GM18519 (cell line): ENCODE results near the gene ARHGEF16.

ENCODE experiments used
- ATAC-seq: cut with Tn5 transposase; IDR thresholded peaks from one replicate; pipeline ENCODE4 v1.9.1; 2021; ENCODE audit warnings: mild to moderate bottlenecking, moderate library complexity; ENCODE audit not compliant: unreplicated experiment, low FRiP score

The ARHGEF16 gene

DNA sequence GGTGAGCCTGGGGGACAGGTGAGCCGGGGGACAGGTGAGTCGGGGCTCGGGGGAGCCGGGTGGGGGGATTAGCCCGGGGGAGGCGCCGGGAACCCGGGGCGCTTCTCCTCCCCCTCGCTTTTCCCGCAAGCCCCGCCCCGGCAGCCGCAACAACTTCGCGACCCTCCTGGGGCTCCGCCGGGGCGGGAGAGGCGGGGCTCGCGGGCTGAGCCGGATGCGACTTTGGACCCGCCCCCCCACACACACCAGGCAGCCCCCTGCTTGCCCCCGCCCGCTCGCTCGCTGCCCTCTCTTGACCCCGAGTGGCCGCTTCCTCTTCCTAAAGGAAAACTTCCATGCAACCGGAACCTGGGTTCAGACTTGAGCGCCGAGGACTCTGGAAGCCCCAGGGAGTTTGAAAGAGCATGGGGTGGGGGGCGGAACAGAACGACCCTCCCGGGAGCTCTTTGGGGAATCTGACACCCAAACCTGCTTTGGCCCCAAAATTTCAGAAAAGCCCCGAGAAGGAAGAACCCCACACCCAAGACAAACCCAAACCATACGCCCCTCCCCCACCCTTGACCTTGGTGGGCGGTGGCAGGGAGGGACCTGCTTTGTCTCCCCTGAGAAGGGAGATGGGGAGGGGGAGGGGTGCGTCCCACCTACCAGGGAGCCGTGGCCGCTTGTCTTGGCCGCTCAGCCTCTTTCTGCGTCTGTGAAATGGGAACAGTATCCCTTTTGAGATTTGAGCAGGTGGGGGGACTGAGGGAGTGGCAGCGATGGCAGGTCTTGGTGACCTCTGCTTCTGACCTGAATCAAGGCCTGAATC, 550 bp downstream of the ARHGEF16 start:
- no peak for ATAC-seq

DNA sequence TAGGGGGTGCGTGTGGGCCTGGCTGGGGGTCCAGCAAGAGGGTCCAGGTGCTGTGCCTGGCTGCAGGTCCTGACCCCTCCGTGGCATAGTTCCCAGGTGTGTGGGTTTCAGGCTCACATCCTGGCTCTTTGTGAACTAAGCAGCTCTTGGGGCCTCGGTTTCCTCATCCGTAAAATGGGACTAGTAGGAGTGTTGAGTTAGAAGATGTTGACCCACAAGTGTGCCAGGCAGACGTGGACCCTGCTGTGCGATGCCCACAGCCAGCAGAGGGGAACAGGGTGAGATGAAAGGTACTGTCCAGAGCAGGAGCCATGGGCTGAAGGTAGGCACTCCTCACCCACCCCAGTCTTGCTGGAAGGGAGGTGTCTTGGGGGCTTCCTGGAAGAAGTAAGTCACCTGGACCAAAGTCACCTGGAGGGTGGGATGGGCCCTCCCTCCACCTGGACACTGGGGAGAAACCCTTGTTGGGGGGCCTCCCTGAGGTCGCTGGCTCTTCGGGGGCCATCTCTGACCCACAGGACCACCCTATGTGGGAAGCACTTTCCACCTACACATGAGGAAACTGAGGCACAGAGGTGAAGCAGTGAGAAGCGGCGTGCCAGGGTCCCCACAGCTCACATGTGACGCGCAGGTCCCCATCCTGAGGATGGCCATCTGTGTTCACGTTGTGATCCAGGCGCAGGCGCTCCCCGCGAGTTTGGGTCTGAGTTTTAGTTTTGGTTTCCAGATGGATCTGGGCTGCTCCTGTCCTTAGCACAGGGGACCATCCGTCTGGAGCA, 1.4 kb downstream of the ARHGEF16 start:
- ATAC-seq, result no peak

DNA sequence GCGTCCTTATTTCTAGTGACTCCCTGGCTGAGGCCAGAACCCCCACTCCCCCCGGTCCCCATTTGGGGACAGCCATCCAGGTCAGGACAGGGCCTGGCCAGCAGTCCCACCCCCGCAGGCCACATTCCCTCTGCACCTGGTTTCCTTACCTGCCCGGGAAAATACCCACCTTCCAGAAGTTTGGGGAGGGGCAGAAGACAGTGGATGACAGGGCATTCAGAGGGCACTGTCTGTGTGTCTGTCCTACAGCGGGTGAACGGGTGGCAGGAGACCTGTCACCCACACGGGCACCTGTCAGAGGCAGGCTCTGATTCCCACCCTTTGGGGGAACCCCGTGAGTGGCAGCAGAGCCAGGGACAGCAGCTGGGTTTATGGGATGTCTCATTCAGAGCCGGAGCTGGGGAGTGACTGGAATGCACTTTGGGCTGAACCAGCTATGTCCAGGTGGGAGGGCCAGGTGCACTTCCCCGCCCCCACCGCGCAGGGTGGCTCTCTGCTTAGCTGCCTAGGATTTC, 2.0 kb downstream of the ARHGEF16 start:
- ATAC-seq, result no peak

DNA sequence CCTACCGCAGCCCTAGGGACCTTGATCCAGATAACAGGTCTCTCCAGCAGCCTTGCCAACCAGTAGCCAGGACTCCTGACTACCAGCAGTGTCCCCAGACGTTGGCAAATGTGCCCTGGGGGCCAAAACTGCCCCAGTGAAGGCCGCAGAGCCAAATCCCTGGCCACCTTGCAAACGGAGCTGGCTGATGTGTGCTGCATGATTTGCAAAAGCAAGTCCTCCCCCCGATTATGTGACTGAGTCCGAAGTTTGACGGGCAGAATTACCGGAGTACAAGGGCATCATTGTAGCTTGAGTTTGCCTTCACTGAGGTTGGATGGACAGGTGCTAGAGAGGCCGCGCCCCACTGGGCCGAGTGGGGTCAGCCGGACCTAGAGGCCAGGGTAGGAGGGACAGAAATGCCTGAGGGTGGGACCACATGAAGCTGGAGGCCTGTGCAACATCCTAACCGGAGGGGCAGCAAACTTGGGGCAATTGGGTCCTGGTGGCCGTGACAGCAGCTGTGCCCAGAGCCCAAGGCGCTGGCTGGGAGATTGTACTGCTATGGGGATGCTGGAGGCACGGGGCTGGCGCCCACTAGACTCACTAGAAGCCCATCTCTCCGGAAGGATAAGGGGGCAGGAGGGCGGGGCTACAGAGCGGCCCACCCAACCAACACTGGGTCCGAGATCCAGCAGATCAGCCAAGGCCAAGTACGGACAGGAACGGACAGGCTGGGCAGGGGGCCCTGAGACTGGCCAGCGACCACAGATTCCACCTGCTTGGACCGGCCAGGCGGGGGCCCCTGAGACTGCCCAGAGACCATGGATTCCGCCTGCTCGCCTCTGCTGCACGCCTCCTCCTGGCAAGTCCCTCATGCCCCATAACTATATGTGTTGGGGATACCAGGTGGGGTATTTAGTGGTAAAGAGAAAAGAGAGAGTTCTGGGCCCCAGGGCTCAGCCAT, 2.8 kb downstream of the ARHGEF16 start:
- no peak for ATAC-seq

DNA sequence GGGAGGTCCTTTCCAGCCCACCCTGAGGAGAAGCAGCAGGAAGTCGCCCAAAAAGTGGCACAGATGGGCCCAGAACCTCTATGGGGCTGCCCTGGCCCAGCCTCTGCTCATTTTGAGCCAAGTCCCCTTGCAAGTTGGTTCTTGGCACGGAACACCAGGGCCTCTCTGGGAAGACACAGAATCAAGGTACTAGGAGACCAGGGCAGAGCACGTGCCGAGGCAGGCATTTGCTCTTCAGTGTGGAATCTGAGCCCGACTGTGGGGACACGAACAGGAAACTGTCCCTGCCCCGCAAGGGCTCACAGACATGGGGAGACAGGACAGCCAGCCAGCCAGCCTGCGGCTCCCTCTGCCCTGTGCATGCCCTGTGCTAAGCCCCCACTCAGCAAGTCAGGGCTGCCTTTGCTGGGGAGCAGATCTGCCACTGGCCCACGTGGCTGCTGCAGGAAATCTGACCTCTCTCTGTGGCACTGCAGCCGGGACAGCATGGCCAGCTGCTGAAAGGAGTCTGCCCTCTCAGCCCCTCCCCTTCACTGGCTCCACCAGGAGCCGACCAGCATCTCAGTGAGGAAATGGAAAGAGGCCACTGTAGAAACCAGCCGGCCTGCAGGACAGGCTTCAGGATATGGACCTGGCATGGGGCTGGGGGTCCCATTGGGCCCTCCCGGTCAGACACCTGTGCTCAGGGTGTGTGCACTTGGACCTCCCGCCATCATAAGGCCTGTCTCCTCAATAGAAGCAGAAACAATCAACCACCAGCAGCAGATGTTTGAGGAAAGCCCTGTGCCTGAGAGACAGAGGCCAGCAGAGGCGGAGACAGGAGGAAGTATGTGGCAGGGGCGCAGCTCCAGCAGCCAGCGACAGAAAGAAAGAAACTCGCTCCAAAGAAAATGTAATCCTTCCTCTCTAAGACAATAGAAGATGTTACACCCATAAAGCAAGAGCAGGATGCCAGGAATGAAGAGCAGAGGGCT, 3.7 kb downstream of the ARHGEF16 start:
- ATAC-seq, result no peak

DNA sequence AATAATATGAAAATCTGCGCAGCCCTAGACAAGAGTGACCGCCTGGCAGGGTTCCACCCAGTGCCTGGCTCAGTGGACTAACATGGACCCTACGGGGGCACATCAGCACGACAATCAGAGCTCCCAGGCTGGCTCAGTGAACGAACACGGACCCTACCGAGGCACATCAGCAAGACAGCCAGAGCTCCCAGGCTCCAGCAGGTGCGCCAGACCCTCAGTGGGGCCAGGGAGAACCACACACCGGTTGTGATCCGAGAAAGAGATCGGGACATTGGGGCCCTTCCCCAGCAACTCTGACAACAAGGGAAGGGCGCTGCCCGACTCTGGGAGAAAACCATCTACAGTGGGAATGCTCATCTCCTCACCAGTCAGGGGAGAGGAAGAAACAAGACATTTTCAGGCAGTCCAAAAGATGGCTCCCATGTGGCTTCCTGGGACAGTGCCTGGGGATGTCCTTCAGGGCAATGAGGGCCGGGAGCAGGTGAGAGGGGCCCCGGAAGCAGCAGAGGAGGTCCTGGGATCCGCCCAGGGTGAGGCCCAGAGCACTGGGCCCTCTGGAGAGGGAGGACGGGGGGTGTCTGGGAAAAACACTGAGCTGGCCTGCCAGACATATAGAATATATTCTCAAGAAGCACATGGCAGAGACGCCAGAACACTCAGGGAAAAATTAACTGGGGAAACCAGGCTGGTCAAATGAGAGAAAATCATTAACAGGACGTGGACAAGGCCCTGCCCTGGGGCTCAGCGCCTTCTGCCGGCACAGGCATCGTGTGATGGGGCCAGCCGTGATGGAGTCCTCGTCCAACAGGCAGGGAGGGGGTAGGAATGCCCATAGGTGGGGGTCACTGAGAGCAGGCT, 4.8 kb downstream of the ARHGEF16 start:
- no peak for ATAC-seq

DNA sequence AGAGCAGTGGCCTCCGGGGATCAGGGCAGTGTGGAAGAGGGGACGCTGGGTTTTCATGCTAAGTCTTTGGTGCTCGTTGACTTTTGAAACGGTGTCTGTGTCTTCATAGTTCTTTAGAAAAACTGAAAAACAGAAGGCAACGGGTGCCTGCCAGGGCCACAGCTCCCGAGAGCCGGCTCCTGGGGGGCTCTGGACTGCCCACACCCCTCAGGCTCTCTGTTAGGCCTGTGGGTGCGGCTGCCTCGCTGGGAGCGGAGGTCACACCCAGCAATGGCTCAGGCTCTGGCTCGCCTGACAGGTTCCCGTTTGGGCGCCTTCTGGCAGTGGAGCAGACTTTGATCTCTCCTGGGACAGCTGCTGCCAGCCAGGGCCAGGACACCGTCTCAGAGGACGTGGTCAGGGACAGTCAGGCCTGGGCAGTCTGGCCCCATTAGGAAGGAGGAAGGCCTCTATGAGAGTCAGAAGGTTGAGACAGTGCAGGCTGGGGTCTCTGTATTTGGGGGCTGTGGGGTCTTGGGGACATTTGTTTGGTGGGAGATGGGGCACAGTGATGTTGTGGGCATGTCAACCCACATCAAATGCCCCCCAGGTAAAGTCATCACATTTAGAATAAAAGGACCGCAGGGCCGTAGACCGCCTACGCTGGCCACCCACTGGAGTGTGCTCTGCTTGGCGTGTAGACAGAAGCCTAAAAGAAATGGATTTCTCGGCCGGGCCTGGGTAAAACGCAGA, 5.6 kb downstream of the ARHGEF16 start:
- ATAC-seq, result no peak

DNA sequence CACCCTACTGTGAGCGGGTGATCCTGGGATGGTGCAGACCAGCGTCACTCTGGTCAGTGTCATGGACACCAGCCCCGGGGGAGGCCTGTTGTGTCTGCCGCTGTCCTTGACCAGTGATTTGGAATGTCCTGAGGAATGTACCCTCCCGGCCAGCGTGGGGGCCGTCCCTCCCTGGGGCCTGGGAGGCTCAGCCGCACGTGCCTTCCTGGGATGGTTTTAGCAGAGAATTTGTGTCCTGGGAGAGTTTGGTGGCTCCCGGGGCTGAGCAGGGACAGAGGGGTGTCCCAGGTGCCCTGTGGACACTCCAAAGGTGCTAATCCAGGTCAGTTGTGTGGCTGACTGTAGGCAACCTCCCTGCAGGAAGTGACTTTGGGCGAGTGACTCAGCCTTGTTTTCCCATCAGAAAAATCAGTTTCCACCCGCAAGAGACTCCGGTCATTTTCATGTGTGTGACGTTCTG, 6.2 kb downstream of the ARHGEF16 start:
- ATAC-seq, result no peak

DNA sequence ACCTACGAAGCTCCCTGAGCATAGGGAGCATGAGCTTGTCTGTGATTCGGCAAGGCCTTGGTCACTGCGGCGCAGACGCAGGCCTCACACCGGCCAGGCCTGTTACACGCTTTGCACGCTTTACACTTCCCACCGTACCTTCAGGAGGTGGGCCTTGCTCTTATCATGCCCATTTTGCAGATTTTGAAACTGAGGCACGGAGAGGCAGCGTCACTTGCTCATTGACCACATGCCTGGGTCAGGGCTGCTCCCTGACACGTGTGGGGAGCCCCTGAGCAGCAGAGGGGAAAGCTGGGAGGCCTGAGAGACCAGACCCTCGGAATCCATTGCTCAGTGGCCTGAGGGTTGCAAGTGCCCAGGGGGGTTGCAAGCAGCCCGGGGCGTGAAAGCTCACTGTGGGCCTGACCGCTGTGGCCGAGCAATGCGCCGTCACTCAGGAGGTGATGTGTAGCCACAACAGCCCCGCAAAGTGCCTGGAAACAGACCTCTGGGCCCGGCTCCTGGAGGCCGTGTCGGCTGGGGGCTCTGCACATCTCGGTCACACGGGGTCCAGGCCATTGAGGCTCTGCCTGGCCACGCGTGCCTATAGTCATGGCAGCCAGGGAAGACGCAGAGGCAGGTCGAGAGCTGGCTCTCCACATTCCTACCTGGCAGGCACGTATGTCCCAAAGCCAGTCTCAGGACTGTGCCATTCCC, 6.9 kb downstream of the ARHGEF16 start:
- no peak for ATAC-seq

DNA sequence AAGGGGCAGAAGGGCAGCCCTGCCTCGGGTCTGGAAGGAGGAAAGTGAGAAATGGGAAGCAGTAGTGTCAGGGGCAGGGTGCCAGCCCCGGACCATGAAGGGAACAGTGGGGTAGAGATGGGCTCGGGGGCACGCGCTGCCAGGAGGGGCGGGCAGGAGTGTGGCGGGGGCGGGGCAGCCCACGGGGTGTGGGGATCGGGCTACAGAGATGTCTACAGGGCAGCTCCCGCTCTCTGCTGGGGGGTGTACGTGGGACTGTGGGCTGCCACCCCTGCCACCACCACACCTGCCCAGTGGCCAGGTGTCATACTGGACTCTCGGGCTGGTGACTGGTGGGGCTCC, 7.4 kb downstream of the ARHGEF16 start:
- no peak for ATAC-seq

DNA sequence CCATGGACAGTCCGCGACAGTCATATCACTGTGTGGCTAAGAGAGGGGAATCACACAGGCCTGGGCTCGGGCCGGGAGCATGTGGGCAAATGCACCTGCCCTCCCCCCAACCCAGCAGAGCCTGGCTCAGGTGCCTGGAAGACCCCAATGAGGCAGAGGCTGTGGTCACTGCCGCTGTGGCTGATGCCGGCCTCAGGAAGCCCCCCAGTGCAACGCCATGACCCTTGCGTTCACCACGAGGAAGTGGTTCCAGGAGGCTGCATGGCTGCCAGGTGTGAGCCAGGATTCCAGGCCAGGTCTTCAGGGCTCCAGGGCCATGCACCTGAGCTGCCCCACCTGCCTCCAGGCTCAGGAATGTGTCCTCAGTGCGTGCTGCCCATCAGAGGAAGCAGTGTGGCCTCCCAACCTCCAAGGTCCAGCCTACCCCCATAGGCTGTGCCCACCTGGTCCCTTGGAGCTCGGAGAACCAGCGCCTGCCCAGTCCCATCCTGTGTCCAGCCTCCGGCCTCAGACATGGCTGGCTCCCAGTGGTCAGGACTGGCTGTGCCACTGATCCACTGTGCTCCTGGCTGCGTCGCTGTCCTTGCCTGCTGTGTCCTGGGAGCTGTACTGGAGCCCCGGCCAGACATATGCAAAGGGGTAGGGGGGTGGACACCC, 8.0 kb downstream of the ARHGEF16 start:
- no peak for ATAC-seq

DNA sequence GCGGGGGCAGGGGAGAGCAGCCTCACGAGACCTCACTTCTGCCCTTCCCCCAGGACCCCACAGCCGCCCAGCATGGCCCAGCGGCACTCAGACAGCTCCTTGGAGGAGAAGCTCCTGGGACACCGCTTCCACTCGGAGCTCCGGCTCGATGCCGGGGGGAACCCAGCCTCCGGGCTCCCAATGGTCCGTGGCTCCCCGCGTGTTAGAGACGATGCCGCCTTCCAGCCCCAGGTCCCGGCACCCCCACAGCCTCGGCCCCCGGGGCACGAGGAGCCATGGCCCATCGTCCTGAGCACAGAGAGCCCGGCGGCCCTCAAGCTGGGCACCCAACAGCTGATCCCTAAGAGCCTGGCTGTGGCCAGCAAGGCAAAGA, 8.5 kb downstream of the ARHGEF16 start:
- ATAC-seq, result no peak

DNA sequence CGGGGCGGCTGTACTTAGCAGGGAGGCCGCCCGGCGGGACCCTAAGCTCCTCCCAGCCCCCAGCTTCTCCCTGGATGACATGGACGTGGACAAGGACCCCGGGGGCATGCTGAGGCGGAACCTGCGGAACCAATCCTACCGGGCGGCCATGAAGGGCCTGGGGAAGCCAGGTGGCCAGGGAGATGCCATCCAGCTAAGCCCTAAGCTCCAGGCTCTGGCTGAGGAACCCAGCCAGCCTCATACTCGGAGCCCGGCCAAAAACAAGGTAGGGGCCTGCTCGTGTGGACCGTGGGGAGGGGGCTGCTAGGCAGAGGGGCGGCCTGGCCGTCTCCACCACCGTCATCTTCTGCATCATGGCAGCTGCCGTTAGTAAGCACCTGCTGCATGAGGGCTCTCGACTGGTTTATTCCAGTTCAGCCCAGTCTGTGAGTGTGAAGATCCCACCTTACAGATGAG, 9.0 kb downstream of the ARHGEF16 start:
- ATAC-seq, result no peak

DNA sequence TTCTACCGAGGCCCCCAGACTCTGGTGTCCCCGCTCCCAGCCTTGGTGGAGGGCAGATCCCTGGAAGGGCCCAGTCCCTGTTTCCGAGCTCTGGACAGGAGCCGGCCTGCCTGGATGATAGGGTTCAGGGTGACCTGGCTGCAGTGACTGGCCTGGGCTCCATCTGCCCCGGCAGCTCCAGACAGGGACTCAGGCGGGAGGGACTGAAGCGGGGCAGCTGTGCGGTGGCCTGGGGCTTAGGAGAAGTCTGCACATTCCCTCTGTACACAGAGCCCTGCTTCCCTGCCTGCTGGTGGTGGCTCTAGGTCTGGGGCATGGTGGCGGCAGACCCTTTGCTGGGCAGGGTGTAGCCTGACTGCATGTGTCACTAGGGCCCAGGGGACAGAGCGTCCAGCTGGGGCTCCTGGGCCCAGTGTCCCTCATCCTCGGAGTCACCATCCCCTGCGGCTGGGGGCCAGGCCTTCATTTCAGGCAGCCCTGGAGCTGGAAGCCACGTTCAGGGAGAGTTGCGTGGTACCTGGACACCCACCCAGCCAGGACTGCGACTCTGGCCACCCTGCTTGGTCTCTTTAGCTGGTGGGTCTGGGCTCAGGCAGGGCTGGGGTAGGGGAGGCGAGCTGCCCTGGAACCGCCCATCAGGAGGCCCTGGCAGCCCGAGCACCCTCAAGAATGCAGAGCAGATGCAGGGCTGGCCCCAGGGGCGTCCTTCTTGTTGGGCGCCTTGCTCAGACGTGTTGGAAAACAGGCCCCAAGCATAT, 9.6 kb downstream of the ARHGEF16 start:
- no peak for ATAC-seq

DNA sequence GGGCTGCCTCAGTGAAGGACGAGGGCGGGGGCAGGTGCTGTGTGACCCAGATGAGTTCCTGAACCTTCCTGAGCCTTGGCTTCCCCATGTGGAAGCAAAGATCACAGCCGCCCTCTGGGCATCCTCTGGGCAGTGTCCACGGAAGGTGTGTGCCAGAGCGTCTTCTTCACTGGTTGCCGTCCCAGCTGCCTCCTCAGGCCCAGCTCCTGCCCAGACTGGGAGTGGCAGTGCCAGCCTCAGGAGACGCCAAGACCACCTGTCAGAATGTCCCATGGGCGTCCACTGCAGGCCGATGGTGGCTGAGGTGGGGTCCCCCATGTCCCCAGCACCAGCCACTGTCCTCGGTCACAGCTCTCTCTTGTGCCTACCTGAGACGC, 10.2 kb downstream of the ARHGEF16 start:
- no peak for ATAC-seq
